Mesangial cell (primary cell): ENCODE data around the gene INF2. TPM values are rescaled to one million over a fixed set of nuclear protein-coding genes. Genes with fewer than 3 reads are reported as not detected.

Source experiments
- total RNA-seq: library from RNA; depleted of rRNA; stranded (reverse); fragments of >200 nt; gene quantifications from 2 replicates; pipeline ENCODE4 v1.2.3, GENCODE V29; 2015

Gene INF2
- total RNA-seq = 135 and 165 TPM in 2 replicates

GRCh38 chr14:104689109-104689880, at the start of gene INF2:
TSS of gene INF2 (plus strand) at chr14:104689618. CDS start at chr14:104701366, 11,748 bp downstream.

GRCh38 chr14:104723651-104724406, 34.4 kb downstream of the INF2 start, which contains the start of gene ADSS1:
TSS of gene ADSS1 (plus strand) at chr14:104724229. CDS start at chr14:104724271, 42 bp downstream.

GRCh38 chr14:104752735-104753527, 63.5 kb downstream of the INF2 start, which contains the start of gene SIVA1:
TSS of gene SIVA1 (plus strand) at chr14:104753147. CDS start at chr14:104753202, 55 bp downstream.

Other genes starting within 250 kb of the INF2 start
- gene C14orf180, start 109.9 kb upstream of the INF2 start, total RNA-seq = not detected in 2 replicates
- gene TMEM179, start 84.8 kb upstream of the INF2 start, total RNA-seq = 0.33 TPM in 1 of 2 replicates, not detected in the other
- 0.16 and 3.8 TPM in 2 replicates for gene ADSS1, start 34.6 kb downstream of the INF2 start, total RNA-seq
- 117 and 265 TPM in 2 replicates for gene SIVA1, start 63.5 kb downstream of the INF2 start, total RNA-seq
- 121 and 181 TPM in 2 replicates for gene AKT1, start 106.1 kb downstream of the INF2 start, total RNA-seq
- 2.8 and 12.7 TPM in 2 replicates for gene ZBTB42, start 111.5 kb downstream of the INF2 start, total RNA-seq
- gene CEP170B, start 175.7 kb downstream of the INF2 start, total RNA-seq = 33.3 and 35.2 TPM in 2 replicates
- under 0.01 TPM in 1 of 2 replicates, not detected in the other for gene PLD4, start 235.3 kb downstream of the INF2 start, total RNA-seq